ENCODE results near the gene CHRNA1. TPM values are rescaled to one million over a fixed set of nuclear protein-coding genes. Genes with fewer than 3 reads are reported as not detected.

Gene CHRNA1
- total RNA-seq, 1 donor from 2014 or later, result 3.7 TPM

DNA sequence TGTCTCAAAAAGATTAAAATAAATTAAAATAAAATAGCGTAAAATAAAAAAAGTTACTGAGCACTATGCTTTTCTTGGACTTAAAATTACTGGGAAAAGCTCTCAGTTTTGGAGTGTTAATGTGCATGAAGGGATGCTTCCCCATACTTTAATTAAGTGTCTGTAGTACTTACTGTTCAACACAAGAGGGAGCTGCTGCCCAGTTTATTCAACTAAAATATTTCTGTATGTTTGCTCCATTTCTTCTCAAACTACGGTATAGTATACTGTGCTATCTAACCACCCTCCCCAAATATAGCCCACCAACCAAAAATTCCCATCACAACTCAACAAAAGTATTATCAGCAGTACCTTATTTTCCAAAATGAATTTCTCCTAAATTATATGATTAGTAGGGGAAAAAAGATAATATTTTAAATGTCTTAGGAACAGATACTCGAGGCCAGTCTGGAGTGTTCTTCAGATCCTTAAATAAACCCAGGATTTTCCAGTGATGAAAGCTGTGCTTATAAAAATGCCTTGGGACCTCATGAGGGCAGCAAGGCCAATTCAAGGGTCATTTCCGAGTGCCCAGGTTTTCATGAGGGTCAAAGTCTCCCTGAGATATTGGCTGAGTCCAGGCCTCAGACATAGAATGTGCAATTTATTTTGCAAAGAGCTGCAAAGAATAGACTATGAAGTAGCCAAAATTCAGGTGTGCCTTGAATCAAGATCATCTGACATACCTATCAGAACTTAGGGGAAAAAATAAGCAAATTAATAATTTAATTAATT is 64.1 kb downstream of the CHRNA1 start:
- FAIRE-seq, result no peak
- Histone ChIP-seq H4K20me1 (ENCODE audit: insufficient read depth, low read length) (no peaks in the 10 kb centered on the region), H3K36me3 (ENCODE audit: insufficient read depth, low read length) (no peaks in the 10 kb centered on the region), H3K27ac (ENCODE audit: low read depth, low read length) (no peak overlapping the region), H3K9ac (ENCODE audit: low read length) (no peak overlapping the region), H3K4me3 (ENCODE audit: insufficient read depth, low read depth, low read length) (no peak overlapping the region), H3K9me3 (ENCODE audit: insufficient read depth, low read depth, low read length) (no peaks in the 10 kb centered on the region), H3K79me2 (ENCODE audit: insufficient read depth, low read length) (no peaks in the 10 kb centered on the region), H3K4me2 (ENCODE audit: low read length) (no peak overlapping the region), H3K4me1 (ENCODE audit: insufficient read depth, low read length) (no peaks in the 10 kb centered on the region), H2AFZ (ENCODE audit: low read depth, low read length) (no peak overlapping the region), H3K27me3 (ENCODE audit: insufficient read depth, low read length) (peaks cover 31% of the 10 kb centered on the region)
- Mint-ChIP-seq H3K4me3 (ENCODE audit: unreplicated experiment) (no peak overlapping the region), H3K36me3 (ENCODE audit: low read depth, unreplicated experiment) (no peaks in the 10 kb centered on the region), H3K9me3 (ENCODE audit: unreplicated experiment) (no peaks in the 10 kb centered on the region), H3K27ac (ENCODE audit: unreplicated experiment) (no peak overlapping the region), H3K4me1 (ENCODE audit: low read depth, unreplicated experiment) (peaks cover 3% of the 10 kb centered on the region), H3K27me3 (ENCODE audit: low read depth, unreplicated experiment) (peaks cover 24% of the 10 kb centered on the region)
- no peak for DNase-seq (ENCODE audit: low read depth)
- TF ChIP-seq, protein P1, sequence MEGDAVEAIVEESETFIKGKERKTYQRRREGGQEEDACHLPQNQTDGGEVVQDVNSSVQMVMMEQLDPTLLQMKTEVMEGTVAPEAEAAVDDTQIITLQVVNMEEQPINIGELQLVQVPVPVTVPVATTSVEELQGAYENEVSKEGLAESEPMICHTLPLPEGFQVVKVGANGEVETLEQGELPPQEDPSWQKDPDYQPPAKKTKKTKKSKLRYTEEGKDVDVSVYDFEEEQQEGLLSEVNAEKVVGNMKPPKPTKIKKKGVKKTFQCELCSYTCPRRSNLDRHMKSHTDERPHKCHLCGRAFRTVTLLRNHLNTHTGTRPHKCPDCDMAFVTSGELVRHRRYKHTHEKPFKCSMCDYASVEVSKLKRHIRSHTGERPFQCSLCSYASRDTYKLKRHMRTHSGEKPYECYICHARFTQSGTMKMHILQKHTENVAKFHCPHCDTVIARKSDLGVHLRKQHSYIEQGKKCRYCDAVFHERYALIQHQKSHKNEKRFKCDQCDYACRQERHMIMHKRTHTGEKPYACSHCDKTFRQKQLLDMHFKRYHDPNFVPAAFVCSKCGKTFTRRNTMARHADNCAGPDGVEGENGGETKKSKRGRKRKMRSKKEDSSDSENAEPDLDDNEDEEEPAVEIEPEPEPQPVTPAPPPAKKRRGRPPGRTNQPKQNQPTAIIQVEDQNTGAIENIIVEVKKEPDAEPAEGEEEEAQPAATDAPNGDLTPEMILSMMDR (IDR thresholded peaks at IDR 0.05; ENCODE audit: insufficient read depth, low read depth, low read length), result peak; percentile 68
- no peak for TF ChIP-seq EZH2 (IDR thresholded peaks at IDR 0.05; ENCODE audit: insufficient read depth, low read length)

Other genes with a start within 250 kb of the CHRNA1 start
- 19.3 and 25.1 TPM in 2 replicates for gene WIPF1, start 166.7 kb downstream of the CHRNA1 start, total RNA-seq
- gene CHN1, start 240.9 kb upstream of the CHRNA1 start, total RNA-seq, result 23.9 and 28.8 TPM in 2 replicates